ENCODE results near the gene MYLK4. TPM values are rescaled to one million over a fixed set of nuclear protein-coding genes. Genes with fewer than 3 reads are reported as not detected.

Gene MYLK4
- total RNA-seq, 1 experiment from 2014 or later: 0.85 TPM

DNA sequence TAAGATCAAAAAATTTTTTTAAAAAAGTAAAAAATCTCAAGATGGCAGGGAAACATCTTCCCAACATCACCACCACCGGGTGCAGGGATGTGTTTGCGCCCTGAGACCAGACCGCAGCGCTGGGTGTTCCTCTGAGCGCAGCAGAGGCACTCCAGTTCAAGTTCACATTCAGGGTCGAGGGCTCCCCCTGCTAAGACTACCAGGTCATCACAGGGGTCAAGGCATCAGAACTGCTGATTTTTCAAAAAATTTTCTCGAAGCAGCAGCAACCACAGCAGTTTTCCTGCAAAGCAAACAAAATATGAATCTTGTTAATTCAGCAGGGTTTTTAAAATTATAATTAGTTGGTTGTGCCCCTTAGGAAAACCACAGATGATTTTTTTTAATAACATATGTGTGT is 83.1 kb downstream of the MYLK4 start:
- ATAC-seq: no peak
- Histone ChIP-seq H3K27ac (ENCODE audit: low read length) (no peak overlapping the region), H3K4me3 (ENCODE audit: low read depth in 2 of 2, low read length in 2 of 2) (no peak overlapping the region), H3K27me3 (ENCODE audit: control insufficient read depth, insufficient read depth, low read length) (no peaks in the 10 kb centered on the region), H3K4me1 (ENCODE audit: control insufficient read depth, insufficient read depth, low read length) (no peaks in the 10 kb centered on the region; the same call in 1 of the 2 replicates), H3K36me3 (ENCODE audit: control insufficient read depth, insufficient read depth, low read length) (no peaks in the 10 kb centered on the region), H3K9me3 (ENCODE audit: control insufficient read depth, insufficient read depth, low read depth, low read length) (no peaks in the 10 kb centered on the region)
- CTCF ChIA-PET: no interaction called here
- no peak for DNase-seq (ENCODE audit: low read depth, low spot score)
- intact Hi-C loops (cut with micrococcal nuclease; ENCODE audit: unreplicated experiment): no loop called here
- BruUV-seq (replicated peaks): no TSS peak
- no peak for TF ChIP-seq POLR2AphosphoS5 (IDR thresholded peaks at IDR 0.05; ENCODE audit: low read depth, low read length)
- no peak for TF ChIP-seq REST (IDR thresholded peaks at IDR 0.05; ENCODE audit: insufficient read depth in 1 of 2, low read depth in 2 of 2, low read length in 1 of 2)
- no peak for TF ChIP-seq TCF7L2 (IDR thresholded peaks at IDR 0.05; ENCODE audit: low read depth, low read length)
- TF ChIP-seq, protein P1, sequence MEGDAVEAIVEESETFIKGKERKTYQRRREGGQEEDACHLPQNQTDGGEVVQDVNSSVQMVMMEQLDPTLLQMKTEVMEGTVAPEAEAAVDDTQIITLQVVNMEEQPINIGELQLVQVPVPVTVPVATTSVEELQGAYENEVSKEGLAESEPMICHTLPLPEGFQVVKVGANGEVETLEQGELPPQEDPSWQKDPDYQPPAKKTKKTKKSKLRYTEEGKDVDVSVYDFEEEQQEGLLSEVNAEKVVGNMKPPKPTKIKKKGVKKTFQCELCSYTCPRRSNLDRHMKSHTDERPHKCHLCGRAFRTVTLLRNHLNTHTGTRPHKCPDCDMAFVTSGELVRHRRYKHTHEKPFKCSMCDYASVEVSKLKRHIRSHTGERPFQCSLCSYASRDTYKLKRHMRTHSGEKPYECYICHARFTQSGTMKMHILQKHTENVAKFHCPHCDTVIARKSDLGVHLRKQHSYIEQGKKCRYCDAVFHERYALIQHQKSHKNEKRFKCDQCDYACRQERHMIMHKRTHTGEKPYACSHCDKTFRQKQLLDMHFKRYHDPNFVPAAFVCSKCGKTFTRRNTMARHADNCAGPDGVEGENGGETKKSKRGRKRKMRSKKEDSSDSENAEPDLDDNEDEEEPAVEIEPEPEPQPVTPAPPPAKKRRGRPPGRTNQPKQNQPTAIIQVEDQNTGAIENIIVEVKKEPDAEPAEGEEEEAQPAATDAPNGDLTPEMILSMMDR (IDR thresholded peaks at IDR 0.05): no peak
- TF ChIP-seq SIN3A (IDR thresholded peaks at IDR 0.05; ENCODE audit: borderline replicate concordance, insufficient read depth, low read depth, low read length): no peak
- POLR2A ChIA-PET: no interaction called here
- in situ Hi-C loops (cut with HindIII; ENCODE audit: low pct_unique_long_range_greater_than_20kb, low sequenced_read_pairs): no loop called here

- ATAC-seq (no peak), DNase-seq (ENCODE audit: low read depth, low spot score) (no peak)
- Histone ChIP-seq H3K4me3 (ENCODE audit: low read depth in 2 of 2, low read length in 2 of 2) (no peak overlapping the region), H3K27me3 (ENCODE audit: control insufficient read depth, insufficient read depth, low read length) (no peaks in the 10 kb centered on the region), H3K27ac (ENCODE audit: low read length) (no peak overlapping the region), H3K9me3 (ENCODE audit: control insufficient read depth, insufficient read depth, low read depth, low read length) (no peaks in the 10 kb centered on the region), H3K4me1 (ENCODE audit: control insufficient read depth, insufficient read depth, low read length) (no peaks in the 10 kb centered on the region; the same call in 1 of the 2 replicates), H3K36me3 (ENCODE audit: control insufficient read depth, insufficient read depth, low read length) (no peaks in the 10 kb centered on the region)
- intact Hi-C loops (cut with micrococcal nuclease; ENCODE audit: unreplicated experiment) (no loop called here), in situ Hi-C loops (cut with HindIII; ENCODE audit: low pct_unique_long_range_greater_than_20kb, low sequenced_read_pairs) (no loop called here)
- no peak for TF ChIP-seq POLR2AphosphoS5 (IDR thresholded peaks at IDR 0.05; ENCODE audit: low read depth, low read length)
- TF ChIP-seq, protein P1 (IDR thresholded peaks at IDR 0.05): no peak
- no peak for TF ChIP-seq REST (IDR thresholded peaks at IDR 0.05; ENCODE audit: insufficient read depth in 1 of 2, low read depth in 2 of 2, low read length in 1 of 2)
- no peak for TF ChIP-seq TCF7L2 (IDR thresholded peaks at IDR 0.05; ENCODE audit: low read depth, low read length)
- no peak for TF ChIP-seq SIN3A (IDR thresholded peaks at IDR 0.05; ENCODE audit: borderline replicate concordance, insufficient read depth, low read depth, low read length)
- no TSS peak for BruUV-seq (replicated peaks)
- ChIA-PET CTCF (interaction anchor here (0.6 kb wide), 1 partner anchor 76 kb away, joined by 3 read pairs; no protein-coding TSS in a partner anchor), POLR2A (no interaction called here)
Observed at GRCh38 chr6:2666906-2667575, 83.7 kb downstream of the MYLK4 start.

Measured in Panc1 (cell line).